Sigmoid colon (tissue), 7 donors: ENCODE results near the gene MTMR3. TPM values are rescaled to one million over a fixed set of nuclear protein-coding genes. Genes with fewer than 3 reads are reported as not detected.

Experiments
- DNase-seq: peaks from one replicate; pipeline ENCODE4 v3.0.0-alpha.2; 2019
- H3K27ac ChIP-seq, 4 donors: fragments of 200-600 bp; sonication (generic); one replicate each; pipeline ENCODE4 v1.5.1; 2016 to 2019; ENCODE audit warnings: mild to moderate bottlenecking in 1 of 4
- H3K27me3 ChIP-seq, 3 donors: fragments of 200-600 bp; sonication (generic); one replicate each; pipeline ENCODE4 v1.5.1; 2019; ENCODE audit warnings: mild to moderate bottlenecking in 1 of 3
- H3K36me3 ChIP-seq, 4 donors: fragments of 200-600 bp; sonication (generic); one replicate each; pipeline ENCODE4 v1.5.1; 2016 to 2019
- H3K4me1 ChIP-seq, 4 donors: fragments of 200-600 bp; sonication (generic); one replicate each; pipeline ENCODE4 v1.5.1; 2017 to 2019
- H3K4me3 ChIP-seq, 4 donors: fragments of 200-600 bp; sonication (generic); one replicate each; pipeline ENCODE4 v1.5.1; 2017 to 2019; ENCODE audit warnings: mild to moderate bottlenecking in 2 of 4, moderate library complexity in 1 of 4
- H3K9me3 ChIP-seq, 4 donors: fragments of 200-600 bp in 3 of 4; sonication (generic) in 3 of 4; one replicate each; pipeline versions ENCODE4 v1.5.1 to v1.6.1; 2013 to 2019
- EP300 ChIP-seq, 4 donors: sonication (generic); formaldehyde crosslinking; IDR thresholded peaks; one replicate each; pipeline ENCODE4 v1.6.1; 2017; ENCODE audit warnings: antibody characterized with exemption in 4 of 4
- POLR2A ChIP-seq, 2 donors: fragments of 450-650 bp; IDR thresholded peaks; one replicate each; pipeline ENCODE4 v1.6.1; 2016; ENCODE audit warnings: antibody characterized with exemption in 2 of 2, mild to moderate bottlenecking in 2 of 2, moderate library complexity in 2 of 2
- POLR2AphosphoS5 ChIP-seq, 4 donors: sonication (generic); formaldehyde crosslinking; IDR thresholded peaks; one replicate each; pipeline ENCODE4 v1.6.1; 2017; ENCODE audit warnings: antibody characterized with exemption in 4 of 4
- WGBS, 2 donors: extraction: QIAGEN DNeasy Blood & Tissue Kit; methylation state at CpG; one replicate each; pipeline ENCODE4 v1.1.7; 2013; 5-methylcytosine and 5-hydroxymethylcytosine counted together
- intact Hi-C: fragments of 100-400 bp; cut with DNase I; formaldehyde crosslinking; loops from one replicate; pipeline ENCODE4 v1.15.1; 2023
- polyA plus RNA-seq, 3 donors: library from polyadenylated mRNA; stranded (reverse); fragments of 200-250 nt; gene quantifications; one replicate each; pipeline ENCODE4 v1.2.3, GENCODE V29; 2013
- total RNA-seq, 4 donors: library from RNA; depleted of rRNA; stranded (reverse); fragments of >200 nt; gene quantifications; one replicate each; pipeline ENCODE4 v1.1.0, GENCODE V29; 2016
- TF ChIP-seq, protein P1 (sequence below), 4 experiments: fragments of 450-650 bp in 3 of 4; fragments of 200-600 bp in 1 of 4; IDR thresholded peaks; one replicate each; pipeline ENCODE4 v1.5.1; 2016 to 2019; ENCODE audit warnings: antibody characterized with exemption in 4 of 4, mild to moderate bottlenecking in 3 of 4, moderate library complexity in 2 of 4
- donor health status: healthy with polysubstance abuse.
- donor health status: Bipolar disorder and iron deficiency.
- donor health status: healthy.

Gene MTMR3
- total and polyA plus RNA-seq, 7 donors: 6.6 to 52.3 (median 40.7) TPM

DNA sequence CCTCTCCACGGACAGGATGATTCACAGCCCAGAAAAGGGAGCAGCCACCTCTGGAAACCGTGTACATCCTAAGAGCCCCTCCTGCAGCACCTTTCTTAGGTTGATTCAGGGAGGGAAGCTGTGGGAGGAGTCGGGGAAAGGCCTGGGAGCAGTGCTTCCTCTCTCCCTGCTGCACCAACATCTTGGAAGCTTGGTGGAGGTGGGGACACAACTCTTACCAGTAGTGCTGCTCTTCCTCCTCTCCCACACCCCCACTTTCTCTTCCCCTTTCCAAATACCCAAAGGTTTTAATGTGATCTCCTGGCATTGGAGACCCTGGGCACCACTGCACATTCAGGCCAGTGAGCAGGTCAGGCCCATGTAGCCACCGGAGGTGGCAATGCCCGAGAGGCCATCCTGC, 150.9 kb downstream of the MTMR3 start:
- DNase-seq: no peak
- no peaks in the 10 kb centered on the region for H3K9me3 ChIP-seq
- no peak overlapping the region for H3K4me3 ChIP-seq
- H3K27ac ChIP-seq: no peak overlapping the region
- 78 to 80% methylated on average over 5 of the region's 5 CpGs for WGBS, 2 donors
- H3K27me3 ChIP-seq: no peaks in the 10 kb centered on the region
- intact Hi-C loops: no loop called here
- no peak for TF ChIP-seq POLR2AphosphoS5 (IDR thresholded peaks at IDR 0.05)
- TF ChIP-seq, protein P1, sequence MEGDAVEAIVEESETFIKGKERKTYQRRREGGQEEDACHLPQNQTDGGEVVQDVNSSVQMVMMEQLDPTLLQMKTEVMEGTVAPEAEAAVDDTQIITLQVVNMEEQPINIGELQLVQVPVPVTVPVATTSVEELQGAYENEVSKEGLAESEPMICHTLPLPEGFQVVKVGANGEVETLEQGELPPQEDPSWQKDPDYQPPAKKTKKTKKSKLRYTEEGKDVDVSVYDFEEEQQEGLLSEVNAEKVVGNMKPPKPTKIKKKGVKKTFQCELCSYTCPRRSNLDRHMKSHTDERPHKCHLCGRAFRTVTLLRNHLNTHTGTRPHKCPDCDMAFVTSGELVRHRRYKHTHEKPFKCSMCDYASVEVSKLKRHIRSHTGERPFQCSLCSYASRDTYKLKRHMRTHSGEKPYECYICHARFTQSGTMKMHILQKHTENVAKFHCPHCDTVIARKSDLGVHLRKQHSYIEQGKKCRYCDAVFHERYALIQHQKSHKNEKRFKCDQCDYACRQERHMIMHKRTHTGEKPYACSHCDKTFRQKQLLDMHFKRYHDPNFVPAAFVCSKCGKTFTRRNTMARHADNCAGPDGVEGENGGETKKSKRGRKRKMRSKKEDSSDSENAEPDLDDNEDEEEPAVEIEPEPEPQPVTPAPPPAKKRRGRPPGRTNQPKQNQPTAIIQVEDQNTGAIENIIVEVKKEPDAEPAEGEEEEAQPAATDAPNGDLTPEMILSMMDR (IDR thresholded peaks at IDR 0.05): no peak
- TF ChIP-seq POLR2A (IDR thresholded peaks at IDR 0.05): no peak
- TF ChIP-seq EP300 (IDR thresholded peaks at IDR 0.05): no peak
- no peaks in the 10 kb centered on the region for H3K4me1 ChIP-seq
- H3K36me3 ChIP-seq: peaks cover 0 to 6% (median 3%) of the 10 kb centered on the region in 4 donors

DNA sequence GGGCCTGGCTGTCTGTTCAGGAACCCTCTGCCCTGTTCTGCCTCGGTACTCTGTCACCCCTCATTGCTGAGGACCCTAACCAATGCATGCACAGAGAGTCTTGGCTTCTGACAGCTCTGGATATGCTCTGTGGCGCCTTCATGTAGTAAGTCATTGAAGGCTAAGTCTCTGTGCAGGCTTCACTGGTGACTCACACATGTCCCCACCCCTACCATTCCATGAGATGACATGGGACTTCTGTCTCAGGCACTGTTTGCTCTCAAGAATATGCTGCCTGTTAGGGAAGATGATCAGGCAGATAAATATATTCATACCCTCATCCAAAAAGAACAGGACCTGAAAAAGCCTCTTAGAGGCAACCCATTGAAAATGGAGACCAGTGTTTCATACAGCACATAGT, 153.7 kb downstream of the MTMR3 start:
- DNase-seq: no peak
- Histone ChIP-seq H3K4me1 (no peaks in the 10 kb centered on the region), H3K36me3 (no peaks in the 10 kb centered on the region), H3K27me3 (no peaks in the 10 kb centered on the region), H3K4me3 (no peak overlapping the region), H3K9me3 (no peaks in the 10 kb centered on the region), H3K27ac (no peak overlapping the region)
- WGBS, 2 donors: 90 to 93% methylated on average over 2 of the region's 2 CpGs
- intact Hi-C loops: no loop called here
- TF ChIP-seq POLR2A (IDR thresholded peaks at IDR 0.05): no peak
- TF ChIP-seq, protein P1 (IDR thresholded peaks at IDR 0.05): no peak
- TF ChIP-seq EP300 (IDR thresholded peaks at IDR 0.05): no peak
- TF ChIP-seq POLR2AphosphoS5 (IDR thresholded peaks at IDR 0.05): no peak

GRCh38 chr22:30038219-30038618, 155.2 kb downstream of the MTMR3 start:
- no peaks in the 10 kb centered on the region for H3K27me3 ChIP-seq
- H3K4me3 ChIP-seq: no peak overlapping the region
- H3K36me3 ChIP-seq: no peaks in the 10 kb centered on the region
- H3K4me1 ChIP-seq: no peaks in the 10 kb centered on the region
- DNase-seq: no peak
- intact Hi-C loops: no loop called here
- TF ChIP-seq POLR2A (IDR thresholded peaks at IDR 0.05) (no peak), POLR2AphosphoS5 (IDR thresholded peaks at IDR 0.05) (no peak), EP300 (IDR thresholded peaks at IDR 0.05) (no peak)
- TF ChIP-seq, protein P1 (IDR thresholded peaks at IDR 0.05): no peak
- WGBS, 2 donors: 36 to 73% methylated on average over 3 of the region's 3 CpGs
- H3K27ac ChIP-seq: no peak overlapping the region
- no peaks in the 10 kb centered on the region for H3K9me3 ChIP-seq

GRCh38 chr22:30040499-30041260, 157.7 kb downstream of the MTMR3 start:
- H3K4me1 ChIP-seq: no peaks in the 10 kb centered on the region
- no peak overlapping the region for H3K4me3 ChIP-seq
- peaks cover 0 to 9% (median 6%) of the 10 kb centered on the region in 3 donors for H3K27me3 ChIP-seq
- DNase-seq: peak; percentile 50
- TF ChIP-seq POLR2AphosphoS5 (IDR thresholded peaks at IDR 0.05) (no peak), EP300 (IDR thresholded peaks at IDR 0.05) (no peak), POLR2A (IDR thresholded peaks at IDR 0.05) (no peak)
- TF ChIP-seq, protein P1 (IDR thresholded peaks at IDR 0.05): no peak
- 85 to 90% methylated on average over 11 of the region's 11 CpGs for WGBS, 2 donors
- intact Hi-C loops: no loop called here
- no peaks in the 10 kb centered on the region for H3K9me3 ChIP-seq
- H3K27ac ChIP-seq: no peak overlapping the region
- H3K36me3 ChIP-seq: no peaks in the 10 kb centered on the region
